GM12872 (cell line): Measurements from ENCODE around the gene EFCAB3.

Experiments
- TF ChIP-seq, protein P1 (sequence below): IDR thresholded peaks from 3 replicates; pipeline ENCODE4 v1.5.1; 2011; ENCODE audit warnings: low read depth, mild to moderate bottlenecking, low read length, moderate library complexity; ENCODE audit not compliant: insufficient read depth

EFCAB3 gene

DNA sequence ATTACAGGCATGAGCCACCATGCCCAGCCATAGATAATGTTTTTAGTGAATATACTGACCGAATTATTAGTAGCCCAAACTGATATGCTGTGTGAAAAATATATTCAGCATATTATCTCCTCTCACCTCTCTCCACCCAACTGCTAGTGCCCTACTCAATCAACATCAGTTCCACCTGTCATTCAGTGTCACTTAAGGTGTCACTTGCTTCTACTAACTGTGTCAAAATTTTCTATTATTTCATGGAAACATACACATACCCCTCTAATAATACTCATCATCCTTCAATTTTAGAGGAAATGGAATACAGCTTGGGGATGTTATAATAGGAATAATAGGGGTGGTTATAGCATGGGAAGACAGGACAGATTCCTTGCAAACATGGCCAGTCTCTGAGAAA is 12.6 kb downstream of the EFCAB3 start:
- TF ChIP-seq, protein P1, sequence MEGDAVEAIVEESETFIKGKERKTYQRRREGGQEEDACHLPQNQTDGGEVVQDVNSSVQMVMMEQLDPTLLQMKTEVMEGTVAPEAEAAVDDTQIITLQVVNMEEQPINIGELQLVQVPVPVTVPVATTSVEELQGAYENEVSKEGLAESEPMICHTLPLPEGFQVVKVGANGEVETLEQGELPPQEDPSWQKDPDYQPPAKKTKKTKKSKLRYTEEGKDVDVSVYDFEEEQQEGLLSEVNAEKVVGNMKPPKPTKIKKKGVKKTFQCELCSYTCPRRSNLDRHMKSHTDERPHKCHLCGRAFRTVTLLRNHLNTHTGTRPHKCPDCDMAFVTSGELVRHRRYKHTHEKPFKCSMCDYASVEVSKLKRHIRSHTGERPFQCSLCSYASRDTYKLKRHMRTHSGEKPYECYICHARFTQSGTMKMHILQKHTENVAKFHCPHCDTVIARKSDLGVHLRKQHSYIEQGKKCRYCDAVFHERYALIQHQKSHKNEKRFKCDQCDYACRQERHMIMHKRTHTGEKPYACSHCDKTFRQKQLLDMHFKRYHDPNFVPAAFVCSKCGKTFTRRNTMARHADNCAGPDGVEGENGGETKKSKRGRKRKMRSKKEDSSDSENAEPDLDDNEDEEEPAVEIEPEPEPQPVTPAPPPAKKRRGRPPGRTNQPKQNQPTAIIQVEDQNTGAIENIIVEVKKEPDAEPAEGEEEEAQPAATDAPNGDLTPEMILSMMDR: no peak

DNA sequence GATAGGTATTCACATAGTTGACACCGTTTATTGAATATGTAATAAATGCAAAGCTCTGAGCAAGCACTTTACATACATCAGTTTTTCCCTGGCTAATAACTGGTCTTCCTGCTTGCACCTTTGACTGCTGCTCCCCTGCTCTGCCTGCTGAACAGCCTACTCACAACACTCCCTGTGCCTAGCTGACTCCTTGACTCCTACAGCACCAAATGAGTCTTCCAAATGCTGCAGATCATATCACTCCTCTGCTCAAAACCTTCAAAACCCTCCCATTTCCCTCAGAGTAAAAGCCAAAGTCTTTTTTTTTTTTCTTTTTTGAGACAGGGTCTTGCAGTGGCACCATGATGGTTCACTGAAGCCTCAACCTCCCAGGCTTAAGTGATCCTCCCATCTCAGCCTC is 18.5 kb downstream of the EFCAB3 start:
- TF ChIP-seq, protein P1: no peak

DNA sequence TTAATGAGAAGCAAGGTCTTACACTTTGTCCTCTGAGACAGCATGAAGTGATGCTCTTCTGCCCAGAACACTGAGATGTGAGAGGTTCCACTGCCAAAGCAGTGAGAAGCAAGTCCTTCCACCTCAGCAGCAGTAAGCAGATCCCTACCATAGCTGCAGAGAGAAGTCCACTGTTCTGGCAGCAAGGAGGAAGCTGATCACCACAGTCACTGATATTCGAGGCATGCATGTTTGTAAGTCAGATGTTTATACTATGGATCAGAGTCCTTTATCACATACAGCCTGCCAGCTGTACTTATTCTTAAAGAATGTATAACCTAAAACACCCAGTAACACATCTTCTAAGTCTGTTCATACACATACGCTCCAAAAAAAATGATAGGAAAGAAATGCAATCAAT is 25.1 kb downstream of the EFCAB3 start:
- TF ChIP-seq, protein P1: no peak

DNA sequence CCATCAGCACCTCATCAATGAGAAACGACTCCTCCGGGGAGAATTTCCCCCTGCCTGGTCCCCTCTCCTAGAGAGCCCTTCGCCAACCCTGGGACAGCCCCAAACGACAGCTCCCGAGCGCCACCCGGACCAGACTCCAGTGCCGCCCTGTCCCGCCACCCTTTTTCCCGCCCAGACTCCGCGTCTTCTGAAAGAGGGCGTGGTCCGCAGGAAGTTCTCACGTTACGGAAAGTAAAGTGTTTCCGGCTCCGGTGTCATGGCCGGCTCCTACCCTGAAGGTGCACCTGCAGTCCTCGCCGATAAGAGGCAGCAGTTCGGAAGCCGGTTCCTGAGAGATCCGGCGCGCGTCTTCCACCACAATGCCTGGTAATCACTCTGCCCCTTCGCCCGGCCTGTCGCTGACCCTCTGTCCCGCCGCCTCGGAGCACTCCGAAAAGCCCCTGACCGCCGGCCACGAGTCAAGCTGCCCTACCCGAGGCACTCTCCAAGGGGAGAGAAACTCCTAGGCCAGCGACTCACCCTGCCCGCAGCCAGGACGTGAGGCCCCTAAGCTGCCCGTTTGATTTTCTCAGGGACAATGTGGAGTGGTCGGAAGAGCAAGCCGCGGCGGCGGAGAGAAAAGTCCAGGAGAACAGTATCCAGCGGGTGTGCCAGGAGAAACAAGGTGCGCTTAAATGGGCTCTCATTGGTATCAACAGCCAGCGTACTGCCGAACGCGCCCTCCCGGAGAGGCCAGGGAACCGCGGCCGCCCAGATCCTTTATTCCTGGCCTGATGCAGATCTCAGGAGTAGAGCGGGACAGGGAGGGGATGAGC is 43.5 kb downstream of the EFCAB3 start, which contains the start of gene METTL2A:
Gene METTL2A, plus strand, starts transcription at position 251 of the 815 bp plus-strand sequence. Its CDS starts 6 bp downstream, at position 257.
- TF ChIP-seq, protein P1: peak; percentile 50

DNA sequence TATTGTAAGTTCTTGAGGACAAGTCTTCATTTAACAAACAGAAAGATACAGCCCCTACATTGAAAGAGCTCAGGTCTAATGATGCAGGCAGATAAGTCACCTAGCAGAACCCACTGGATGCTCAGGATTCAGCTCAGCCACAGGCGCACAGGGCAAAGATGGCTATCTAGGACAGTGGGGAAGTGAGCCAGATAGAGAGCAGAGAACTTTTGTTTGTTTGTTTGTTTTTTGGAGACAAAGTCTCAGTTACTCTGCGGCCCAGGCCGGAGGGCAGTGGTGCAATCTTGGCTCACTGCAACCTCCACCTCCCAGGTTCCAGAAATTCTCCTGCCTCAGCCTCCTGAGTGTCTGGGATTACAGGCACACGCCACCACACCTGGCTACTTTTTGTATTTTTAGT is 63.7 kb downstream of the EFCAB3 start:
- TF ChIP-seq, protein P1: no peak

DNA sequence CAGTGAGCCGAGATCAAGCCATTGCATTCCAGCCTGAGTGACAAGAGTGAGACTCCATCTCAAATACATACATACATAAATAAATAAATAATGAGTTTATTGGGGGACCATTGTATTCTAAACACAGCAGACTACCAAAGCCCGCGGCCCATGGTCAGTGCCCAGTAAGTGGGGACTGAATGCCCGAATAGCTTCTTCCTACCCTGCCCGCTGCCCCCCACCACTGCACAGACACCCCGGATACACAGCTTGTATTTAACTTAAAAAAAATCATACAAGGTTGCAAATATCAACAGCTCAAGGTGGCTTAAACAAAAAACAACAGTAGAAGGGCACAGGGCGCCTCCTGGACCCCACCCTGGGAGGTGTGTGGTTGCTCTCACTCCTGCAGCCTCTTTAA is 75.7 kb downstream of the EFCAB3 start:
- TF ChIP-seq, protein P1: no peak
